SK-N-SH treated with all-trans-retinoic acid at 6 μM for 48 hours (cell line): ENCODE data around the gene RASA1.

ENCODE experiments used
- ATAC-seq: fragments of 200-7000 bp; cut with Tn5 transposase; 3 replicates; pipeline ENCODE4 v1.9.1; 2020; ENCODE audit warnings: mild to moderate bottlenecking, moderate library complexity
- BACH2 ChIP-seq: fragments of 250-450 bp; sonication (Bioruptor Pico); IDR thresholded peaks from 2 replicates; pipeline ENCODE4 v1.9.0; 2021; ENCODE audit warnings: mild to moderate bottlenecking, borderline replicate concordance
- CSDC2 ChIP-seq: fragments of 250-450 bp; sonication (Bioruptor Pico); IDR thresholded peaks from 2 replicates; pipeline ENCODE4 v1.5.0; 2020; ENCODE audit warnings: mild to moderate bottlenecking, moderate library complexity
- CSRNP3 ChIP-seq: fragments of 250-450 bp; sonication (Bioruptor Pico); IDR thresholded peaks from 2 replicates; pipeline ENCODE4 v1.5.1; 2021; ENCODE audit warnings: mild to moderate bottlenecking, moderate library complexity
- ESRRG ChIP-seq: fragments of 250-450 bp; sonication (Bioruptor Pico); IDR thresholded peaks from 2 replicates; pipeline ENCODE4 v1.6.1; 2021; ENCODE audit warnings: mild to moderate bottlenecking
- GLIS3 ChIP-seq: fragments of 250-450 bp; sonication (Bioruptor Pico); IDR thresholded peaks from 2 replicates; pipeline ENCODE4 v1.5.0; 2020; ENCODE audit warnings: mild to moderate bottlenecking, moderate library complexity
- ISL1 ChIP-seq: fragments of 250-450 bp; sonication (Bioruptor Pico); IDR thresholded peaks from 2 replicates; pipeline ENCODE4 v2.1.2; 2022; ENCODE audit warnings: mild to moderate bottlenecking, moderate library complexity
- OSR1 ChIP-seq: fragments of 250-450 bp; sonication (Bioruptor Pico); IDR thresholded peaks from 2 replicates; pipeline ENCODE4 v1.8.0; 2022; ENCODE audit warnings: moderate library complexity, mild to moderate bottlenecking, inconsistent platforms
- PATZ1 ChIP-seq: fragments of 250-450 bp; sonication (Bioruptor Pico); IDR thresholded peaks from 2 replicates; pipeline ENCODE4 v1.8.0; 2020; ENCODE audit warnings: mild to moderate bottlenecking, moderate library complexity, borderline replicate concordance
- PPARA ChIP-seq: fragments of 250-450 bp; sonication (Bioruptor Pico); IDR thresholded peaks from 2 replicates; pipeline ENCODE4 v1.5.0; 2020; ENCODE audit warnings: mild to moderate bottlenecking, borderline replicate concordance
- RARB ChIP-seq: fragments of 250-450 bp; sonication (Bioruptor Pico); IDR thresholded peaks from 2 replicates; pipeline ENCODE4 v1.8.0; 2021; ENCODE audit warnings: mild to moderate bottlenecking, moderate library complexity
- SNAI2 ChIP-seq: fragments of 250-450 bp; sonication (Bioruptor Pico); IDR thresholded peaks from 2 replicates; pipeline ENCODE4 v1.5.0; 2020; ENCODE audit warnings: mild to moderate bottlenecking, moderate library complexity
- TCF4 ChIP-seq: fragments of 250-450 bp; sonication (Bioruptor Pico); IDR thresholded peaks from 2 replicates; pipeline ENCODE4 v1.8.0; 2021; ENCODE audit warnings: mild to moderate bottlenecking, moderate library complexity, borderline replicate concordance
- TOX ChIP-seq: fragments of 250-450 bp; sonication (Bioruptor Pico); IDR thresholded peaks from 2 replicates; pipeline ENCODE4 v1.8.0; 2021; ENCODE audit warnings: mild to moderate bottlenecking, moderate library complexity, borderline replicate concordance
- ZC3H10 ChIP-seq: fragments of 250-450 bp; sonication (Bioruptor Pico); IDR thresholded peaks from 2 replicates; pipeline ENCODE4 v1.5.1; 2021; ENCODE audit warnings: mild to moderate bottlenecking, moderate library complexity
- ZFP3 ChIP-seq: fragments of 250-450 bp; sonication (Bioruptor Pico); IDR thresholded peaks from 2 replicates; pipeline ENCODE4 v1.5.0; 2020; ENCODE audit warnings: mild to moderate bottlenecking, moderate library complexity
- ZNF565 ChIP-seq: fragments of 450-650 bp; formaldehyde crosslinking; conservative IDR thresholded peaks from 2 replicates; pipeline ENCODE4 v1.5.0; 2020; ENCODE audit warnings: low read depth, mild to moderate bottlenecking, moderate library complexity
- ZNF70 ChIP-seq: fragments of 450-650 bp; formaldehyde crosslinking; IDR thresholded peaks from 2 replicates; pipeline ENCODE4 v1.5.0; 2020; ENCODE audit warnings: mild to moderate bottlenecking, moderate library complexity
- ZNF8 ChIP-seq: fragments of 450-650 bp; formaldehyde crosslinking; IDR thresholded peaks from 2 replicates; pipeline ENCODE4 v1.5.0; 2020; ENCODE audit warnings: mild to moderate bottlenecking, moderate library complexity
- TF ChIP-seq, protein P1 (sequence below): fragments of 250-450 bp; sonication (Bioruptor Pico); IDR thresholded peaks from 2 replicates; pipeline ENCODE4 v1.8.0; 2021; ENCODE audit warnings: low read depth, mild to moderate bottlenecking, moderate library complexity, borderline replicate concordance
- TF ChIP-seq, protein P2 (sequence below): fragments of 250-450 bp; sonication (Bioruptor Pico); IDR thresholded peaks from 2 replicates; pipeline ENCODE4 v1.5.0; 2020; ENCODE audit warnings: mild to moderate bottlenecking, moderate library complexity
- TF ChIP-seq, protein P3 (sequence below): fragments of 250-450 bp; sonication (Bioruptor Pico); IDR thresholded peaks from 2 replicates; pipeline ENCODE4 v1.5.1; 2020; ENCODE audit warnings: low read depth, mild to moderate bottlenecking, moderate library complexity

The RASA1 gene

DNA sequence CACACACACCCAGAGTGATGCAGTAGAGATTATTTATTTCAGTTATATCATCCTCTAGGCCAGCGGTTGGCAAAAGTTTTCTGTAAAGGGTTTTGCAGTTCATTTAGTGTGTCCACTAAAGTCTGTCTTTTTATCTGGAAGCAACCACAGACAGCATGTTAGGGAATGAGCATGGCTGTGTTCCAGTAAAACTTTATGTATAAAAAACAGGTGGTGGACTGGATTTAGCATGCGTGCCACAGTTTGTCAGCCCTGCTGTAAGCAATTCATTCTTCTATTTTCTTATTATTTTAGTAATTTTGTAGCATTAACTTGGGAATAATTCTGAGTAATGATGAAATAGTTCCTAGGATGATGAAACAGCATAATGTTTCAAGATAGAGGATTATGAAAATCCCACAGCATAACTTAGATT lies 93.4 kb downstream of the RASA1 start:
- TF ChIP-seq TCF4 (CRISPR knock-in tag), result no peak
- TF ChIP-seq, all 23 proteins: peak for 0
- no peak for ATAC-seq

DNA sequence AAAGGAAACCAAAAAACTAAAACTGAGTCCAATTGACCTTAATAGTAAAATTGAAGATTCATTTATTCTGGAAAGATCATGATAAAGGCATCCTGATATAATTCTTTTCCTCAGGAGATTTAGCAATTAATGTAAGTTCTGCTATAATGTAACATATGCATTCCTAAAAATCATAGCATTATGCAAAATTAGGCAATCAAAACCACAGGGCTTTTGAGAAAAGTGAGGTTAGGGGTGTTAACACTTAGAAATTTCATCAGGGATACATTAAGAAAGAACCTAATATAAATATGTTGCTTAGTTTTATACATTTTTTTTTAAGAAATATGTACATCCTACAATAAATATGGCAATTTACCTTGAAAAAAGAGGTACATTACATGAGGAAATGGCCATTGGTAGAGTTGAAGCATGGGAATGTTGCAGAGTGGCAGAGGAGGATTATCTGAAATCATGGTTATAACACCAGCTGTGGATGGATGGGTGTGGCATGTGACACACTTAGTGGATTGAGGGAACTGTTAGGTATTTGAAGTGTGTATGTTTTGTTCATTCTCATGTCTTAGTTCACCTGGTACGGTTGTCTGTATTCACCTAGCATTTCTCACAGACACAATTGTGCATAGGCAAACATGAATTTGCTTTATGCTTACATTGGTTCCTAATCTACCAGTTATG lies 94.0 kb downstream of the RASA1 start:
- no peak for ATAC-seq
- TF ChIP-seq GLIS3 (no peak), ZNF70 (no peak), PPARA (CRISPR knock-in tag) (no peak), ZC3H10 (CRISPR knock-in tag) (no peak), ZNF565 (no peak)

GRCh38 chr5:87367243-87367642 lies 99.6 kb downstream of the RASA1 start:
- TF ChIP-seq, protein P1, sequence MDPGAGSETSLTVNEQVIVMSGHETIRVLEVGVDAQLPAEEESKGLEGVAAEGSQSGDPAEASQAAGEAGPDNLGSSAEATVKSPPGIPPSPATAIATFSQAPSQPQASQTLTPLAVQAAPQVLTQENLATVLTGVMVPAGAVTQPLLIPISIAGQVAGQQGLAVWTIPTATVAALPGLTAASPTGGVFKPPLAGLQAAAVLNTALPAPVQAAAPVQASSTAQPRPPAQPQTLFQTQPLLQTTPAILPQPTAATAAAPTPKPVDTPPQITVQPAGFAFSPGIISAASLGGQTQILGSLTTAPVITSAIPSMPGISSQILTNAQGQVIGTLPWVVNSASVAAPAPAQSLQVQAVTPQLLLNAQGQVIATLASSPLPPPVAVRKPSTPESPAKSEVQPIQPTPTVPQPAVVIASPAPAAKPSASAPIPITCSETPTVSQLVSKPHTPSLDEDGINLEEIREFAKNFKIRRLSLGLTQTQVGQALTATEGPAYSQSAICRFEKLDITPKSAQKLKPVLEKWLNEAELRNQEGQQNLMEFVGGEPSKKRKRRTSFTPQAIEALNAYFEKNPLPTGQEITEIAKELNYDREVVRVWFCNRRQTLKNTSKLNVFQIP (CRISPR knock-in tag), result no peak
- TF ChIP-seq RARB (CRISPR knock-in tag) (no peak), ZC3H10 (CRISPR knock-in tag) (no peak), ZNF8 (CRISPR knock-in tag) (no peak), TCF4 (CRISPR knock-in tag) (no peak), GLIS3 (no peak), PPARA (CRISPR knock-in tag) (no peak), CSRNP3 (CRISPR knock-in tag) (no peak), ESRRG (CRISPR knock-in tag) (no peak), SNAI2 (no peak), TOX (CRISPR knock-in tag) (no peak), BACH2 (CRISPR knock-in tag) (no peak), CSDC2 (no peak), PATZ1 (CRISPR knock-in tag) (no peak), ZFP3 (no peak)
- TF ChIP-seq, protein P2, sequence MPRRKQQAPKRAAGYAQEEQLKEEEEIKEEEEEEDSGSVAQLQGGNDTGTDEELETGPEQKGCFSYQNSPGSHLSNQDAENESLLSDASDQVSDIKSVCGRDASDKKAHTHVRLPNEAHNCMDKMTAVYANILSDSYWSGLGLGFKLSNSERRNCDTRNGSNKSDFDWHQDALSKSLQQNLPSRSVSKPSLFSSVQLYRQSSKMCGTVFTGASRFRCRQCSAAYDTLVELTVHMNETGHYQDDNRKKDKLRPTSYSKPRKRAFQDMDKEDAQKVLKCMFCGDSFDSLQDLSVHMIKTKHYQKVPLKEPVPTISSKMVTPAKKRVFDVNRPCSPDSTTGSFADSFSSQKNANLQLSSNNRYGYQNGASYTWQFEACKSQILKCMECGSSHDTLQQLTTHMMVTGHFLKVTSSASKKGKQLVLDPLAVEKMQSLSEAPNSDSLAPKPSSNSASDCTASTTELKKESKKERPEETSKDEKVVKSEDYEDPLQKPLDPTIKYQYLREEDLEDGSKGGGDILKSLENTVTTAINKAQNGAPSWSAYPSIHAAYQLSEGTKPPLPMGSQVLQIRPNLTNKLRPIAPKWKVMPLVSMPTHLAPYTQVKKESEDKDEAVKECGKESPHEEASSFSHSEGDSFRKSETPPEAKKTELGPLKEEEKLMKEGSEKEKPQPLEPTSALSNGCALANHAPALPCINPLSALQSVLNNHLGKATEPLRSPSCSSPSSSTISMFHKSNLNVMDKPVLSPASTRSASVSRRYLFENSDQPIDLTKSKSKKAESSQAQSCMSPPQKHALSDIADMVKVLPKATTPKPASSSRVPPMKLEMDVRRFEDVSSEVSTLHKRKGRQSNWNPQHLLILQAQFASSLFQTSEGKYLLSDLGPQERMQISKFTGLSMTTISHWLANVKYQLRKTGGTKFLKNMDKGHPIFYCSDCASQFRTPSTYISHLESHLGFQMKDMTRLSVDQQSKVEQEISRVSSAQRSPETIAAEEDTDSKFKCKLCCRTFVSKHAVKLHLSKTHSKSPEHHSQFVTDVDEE (CRISPR knock-in tag), result no peak
- TF ChIP-seq, protein P3, sequence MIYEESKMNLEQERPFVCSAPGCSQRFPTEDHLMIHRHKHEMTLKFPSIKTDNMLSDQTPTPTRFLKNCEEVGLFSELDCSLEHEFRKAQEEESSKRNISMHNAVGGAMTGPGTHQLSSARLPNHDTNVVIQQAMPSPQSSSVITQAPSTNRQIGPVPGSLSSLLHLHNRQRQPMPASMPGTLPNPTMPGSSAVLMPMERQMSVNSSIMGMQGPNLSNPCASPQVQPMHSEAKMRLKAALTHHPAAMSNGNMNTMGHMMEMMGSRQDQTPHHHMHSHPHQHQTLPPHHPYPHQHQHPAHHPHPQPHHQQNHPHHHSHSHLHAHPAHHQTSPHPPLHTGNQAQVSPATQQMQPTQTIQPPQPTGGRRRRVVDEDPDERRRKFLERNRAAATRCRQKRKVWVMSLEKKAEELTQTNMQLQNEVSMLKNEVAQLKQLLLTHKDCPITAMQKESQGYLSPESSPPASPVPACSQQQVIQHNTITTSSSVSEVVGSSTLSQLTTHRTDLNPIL (CRISPR knock-in tag), result no peak
- ATAC-seq, result no peak

- TF ChIP-seq ESRRG (CRISPR knock-in tag) (no peak), ISL1 (CRISPR knock-in tag) (no peak), PPARA (CRISPR knock-in tag) (no peak), OSR1 (CRISPR knock-in tag) (no peak), CSRNP3 (CRISPR knock-in tag) (no peak), SNAI2 (no peak)
- TF ChIP-seq, protein P3 (CRISPR knock-in tag), result no peak
- TF ChIP-seq, protein P2 (CRISPR knock-in tag), result no peak
- ATAC-seq, result no peak
Measured at GRCh38 chr5:87368601-87369000, 100.9 kb downstream of the RASA1 start.
